Vagina (tissue), 2 donors: Measurements from ENCODE around the gene RABEP2.

ENCODE experiments used
- CTCF ChIP-seq, 3 experiments: fragments of 450-650 bp in 2 of 3; fragments of 200-600 bp in 1 of 3; sonication (generic) in 1 of 3; IDR thresholded peaks; one replicate each; pipeline ENCODE4 v1.5.1; 2017 to 2019; ENCODE audit warnings: antibody characterized with exemption in 3 of 3, mild to moderate bottlenecking in 2 of 3, moderate library complexity in 2 of 3
- POLR2A ChIP-seq, 2 donors: fragments of 450-650 bp; IDR thresholded peaks; one replicate each; pipeline ENCODE4 v1.6.1; 2017; ENCODE audit warnings: antibody characterized with exemption in 2 of 2, mild to moderate bottlenecking in 2 of 2, moderate library complexity in 2 of 2
- POLR2AphosphoS5 ChIP-seq, 2 donors: sonication (generic); formaldehyde crosslinking; IDR thresholded peaks; one replicate each; pipeline ENCODE4 v1.9.0; 2017; ENCODE audit warnings: antibody characterized with exemption in 2 of 2, mild to moderate bottlenecking in 2 of 2, low read depth in 1 of 2; ENCODE audit not compliant: insufficient read depth in 1 of 2

- TF ChIP-seq CTCF (IDR thresholded peaks at IDR 0.05) (no peak), POLR2A (IDR thresholded peaks at IDR 0.05) (no peak), POLR2AphosphoS5 (IDR thresholded peaks at IDR 0.05; ENCODE audit: insufficient read depth in 1 of 2, low read depth in 1 of 2) (no peak)
Measured at GRCh38 chr16:28905800-28906372, 19.2 kb downstream of the RABEP2 start.
